K562 (cell line): ENCODE measurements around the gene CLCNKA. TPM values are rescaled to one million over a fixed set of nuclear protein-coding genes. Genes with fewer than 3 reads are reported as not detected.

ENCODE experiments used
- ATF3 ChIP-seq, 2 experiments: fragments of 450-650 bp in 1 of 2; sonication (generic) in 1 of 2; formaldehyde crosslinking in 1 of 2; IDR thresholded peaks in 1 of 2; conservative IDR thresholded peaks in 1 of 2; 2 replicates each; pipeline versions ENCODE4 v1.6.1 to v1.8.1; 2016 to 2023; ENCODE audit warnings: mild to moderate bottlenecking in 2 of 2, moderate library complexity in 2 of 2, inconsistent platforms in 1 of 2, missing genetic modification reagents in 1 of 2
- CBX8 ChIP-seq: fragments of 200-600 bp; sonication (generic); IDR thresholded peaks from 2 replicates; pipeline ENCODE4 v1.6.1; 2012; ENCODE audit warnings: borderline replicate concordance, mixed run types, low read depth, mild to moderate bottlenecking, moderate library complexity, mixed read lengths, low read length, control low read depth, inconsistent platforms; ENCODE audit not compliant: poor library complexity, severe bottlenecking; ENCODE audit errors: extremely low read depth
- CREM ChIP-seq: IDR thresholded peaks from 2 replicates; pipeline ENCODE4 v1.6.1; 2014; ENCODE audit warnings: antibody characterized with exemption, low read depth
- HLTF ChIP-seq: fragments of 450-650 bp; IDR thresholded peaks from 2 replicates; pipeline ENCODE4 v1.6.1; 2016
- IFI16 ChIP-seq: fragments of 250-450 bp; sonication (Bioruptor Pico); IDR thresholded peaks from 2 replicates; pipeline ENCODE4 v2.1.2; 2022; ENCODE audit warnings: mild to moderate bottlenecking, inconsistent platforms
- ILF3 ChIP-seq: fragments of 450-650 bp; IDR thresholded peaks from 2 replicates; pipeline ENCODE4 v1.6.1; 2018; ENCODE audit warnings: antibody characterized with exemption, mild to moderate bottlenecking, moderate library complexity, borderline replicate concordance
- IRF9 ChIP-seq: fragments of 450-650 bp; IDR thresholded peaks from 2 replicates; pipeline ENCODE4 v1.6.1; 2016; ENCODE audit warnings: missing biosample characterization, missing genetic modification characterization
- KLF10 ChIP-seq: fragments of 250-450 bp; sonication (Bioruptor Pico); IDR thresholded peaks from 2 replicates; pipeline ENCODE4 v1.6.1; 2021; ENCODE audit warnings: matching md5 sums
- MAZ ChIP-seq, 2 experiments: fragments of 450-650 bp in 1 of 2; sonication (generic) in 1 of 2; formaldehyde crosslinking; IDR thresholded peaks in 1 of 2; conservative IDR thresholded peaks in 1 of 2; 2 replicates each; pipeline versions ENCODE4 v1.4.0 to v1.5.0; 2020; ENCODE audit warnings: mild to moderate bottlenecking in 1 of 2, missing genetic modification reagents in 1 of 2
- MEIS2 ChIP-seq: fragments of 450-650 bp; IDR thresholded peaks from 2 replicates; pipeline ENCODE4 v1.6.1; 2014; ENCODE audit warnings: mild to moderate bottlenecking; ENCODE audit not compliant: partially characterized antibody
- NEUROD1 ChIP-seq: fragments of 150-350 bp; IDR thresholded peaks from 2 replicates; pipeline ENCODE4 v1.6.1; 2014; ENCODE audit warnings: borderline replicate concordance, low read length, low read depth; ENCODE audit not compliant: partially characterized antibody
- NR3C1 ChIP-seq: sonication (generic); formaldehyde crosslinking; IDR thresholded peaks from 2 replicates; pipeline ENCODE4 v1.8.1; 2022; ENCODE audit warnings: missing genetic modification reagents
- RBM25 ChIP-seq: fragments of 200-400 bp; formaldehyde crosslinking; IDR thresholded peaks from 2 replicates; pipeline ENCODE4 v1.6.1; 2018; ENCODE audit warnings: low read length, low read depth, moderate library complexity; ENCODE audit not compliant: severe bottlenecking
- SIN3A ChIP-seq, 2 experiments: fragments of 150-350 bp in 1 of 2; IDR thresholded peaks; 2 replicates each; pipeline ENCODE4 v1.6.1; 2011 to 2016; ENCODE audit warnings: borderline replicate concordance in 2 of 2, low read depth in 2 of 2, low read length in 2 of 2, mild to moderate bottlenecking in 2 of 2, moderate library complexity in 2 of 2; ENCODE audit not compliant: control insufficient read depth in 1 of 2
- SRSF9 ChIP-seq: fragments of 200-400 bp; formaldehyde crosslinking; IDR thresholded peaks from 2 replicates; pipeline ENCODE4 v1.6.1; 2017; ENCODE audit warnings: low read depth, low read length, borderline replicate concordance
- ZNF174 ChIP-seq: fragments of 250-450 bp; sonication (Bioruptor Pico); IDR thresholded peaks from 2 replicates; pipeline ENCODE4 v1.4.0; 2020; ENCODE audit warnings: mild to moderate bottlenecking
- ZSCAN32 ChIP-seq: fragments of 450-650 bp; formaldehyde crosslinking; IDR thresholded peaks from 2 replicates; pipeline ENCODE4 v1.4.0; 2020; ENCODE audit warnings: mild to moderate bottlenecking, moderate library complexity
- polyA plus RNA-seq, 8 experiments: library from polyadenylated mRNA; depleted of rRNA in 4 of 8; stranded (reverse) in 5 of 8; unstranded in 3 of 8; fragments of >200 nt; fragmentation: Nextera tagmentation in 2 of 8; fragmentation: Illumina TruSeq in 1 of 8; extraction: Ambion mirVana in 2 of 8; extraction: Trizol in 1 of 8; gene quantifications; 2 replicates each; pipeline versions ENCODE4 v1.2.1 to v1.2.3, GENCODE V29; 2011 to 2014; ENCODE audit warnings: inconsistent platforms in 1 of 8, missing spikeins in 1 of 8
- total RNA-seq, 7 experiments: library from RNA; depleted of rRNA in 6 of 7; stranded (reverse); fragments of >200 nt in 6 of 7; fragmentation: Illumina TruSeq in 2 of 7; extraction: Trizol in 2 of 7; gene quantifications; 2 replicates each; pipeline versions ENCODE4 v1.2.1 to v1.2.3, GENCODE V29; 2011 to 2021; ENCODE audit warnings: low replicate concordance in 1 of 7
- TF ChIP-seq, protein P1 (sequence below): fragments of 150-350 bp; conservative IDR thresholded peaks from 2 replicates; pipeline ENCODE4 v1.6.1; 2014; ENCODE audit warnings: low read length
- TF ChIP-seq, protein P2 (sequence below): fragments of 250-450 bp; sonication (Bioruptor Pico); IDR thresholded peaks from 2 replicates; pipeline ENCODE4 v1.5.0; 2020; ENCODE audit warnings: mild to moderate bottlenecking
- TF ChIP-seq, protein P3 (sequence below): IDR thresholded peaks from 2 replicates; pipeline ENCODE4 v1.6.1; 2014; ENCODE audit warnings: antibody characterized with exemption

Gene CLCNKA
- total and polyA plus RNA-seq, 9 of the 15 experiments (the other 6 are each of a cell fraction or from before 2014, with no cell fraction given) = 0.03 to 0.37 (median 0.10) TPM; not detected in 3

DNA sequence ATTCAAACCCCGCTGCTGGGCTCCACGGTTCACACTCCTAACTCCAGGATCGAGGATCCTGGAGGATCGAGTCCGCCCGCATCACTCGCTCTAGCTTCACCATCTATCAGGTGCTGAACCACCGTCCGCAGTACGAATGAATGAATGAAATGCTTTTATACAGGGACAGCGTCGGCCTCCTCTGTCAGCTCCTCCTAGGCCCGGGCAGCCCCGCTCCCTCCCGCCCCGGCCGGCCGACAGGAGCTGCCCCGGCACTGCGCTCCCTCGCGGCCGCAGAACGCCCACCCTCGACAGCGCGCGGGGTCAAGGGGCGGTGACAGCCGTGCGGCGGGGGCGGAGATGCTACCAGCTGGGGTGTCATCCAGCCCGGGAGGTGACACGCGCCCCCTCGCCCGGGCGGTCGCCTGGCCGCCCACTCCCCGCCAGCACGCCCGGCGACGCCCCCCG is 46.5 kb upstream of the CLCNKA start (continued):
- no peak for TF ChIP-seq MEIS2
- TF ChIP-seq NEUROD1 = peak; percentile 2
- no peak for TF ChIP-seq IRF9 (tag)
- TF ChIP-seq, protein P1, sequence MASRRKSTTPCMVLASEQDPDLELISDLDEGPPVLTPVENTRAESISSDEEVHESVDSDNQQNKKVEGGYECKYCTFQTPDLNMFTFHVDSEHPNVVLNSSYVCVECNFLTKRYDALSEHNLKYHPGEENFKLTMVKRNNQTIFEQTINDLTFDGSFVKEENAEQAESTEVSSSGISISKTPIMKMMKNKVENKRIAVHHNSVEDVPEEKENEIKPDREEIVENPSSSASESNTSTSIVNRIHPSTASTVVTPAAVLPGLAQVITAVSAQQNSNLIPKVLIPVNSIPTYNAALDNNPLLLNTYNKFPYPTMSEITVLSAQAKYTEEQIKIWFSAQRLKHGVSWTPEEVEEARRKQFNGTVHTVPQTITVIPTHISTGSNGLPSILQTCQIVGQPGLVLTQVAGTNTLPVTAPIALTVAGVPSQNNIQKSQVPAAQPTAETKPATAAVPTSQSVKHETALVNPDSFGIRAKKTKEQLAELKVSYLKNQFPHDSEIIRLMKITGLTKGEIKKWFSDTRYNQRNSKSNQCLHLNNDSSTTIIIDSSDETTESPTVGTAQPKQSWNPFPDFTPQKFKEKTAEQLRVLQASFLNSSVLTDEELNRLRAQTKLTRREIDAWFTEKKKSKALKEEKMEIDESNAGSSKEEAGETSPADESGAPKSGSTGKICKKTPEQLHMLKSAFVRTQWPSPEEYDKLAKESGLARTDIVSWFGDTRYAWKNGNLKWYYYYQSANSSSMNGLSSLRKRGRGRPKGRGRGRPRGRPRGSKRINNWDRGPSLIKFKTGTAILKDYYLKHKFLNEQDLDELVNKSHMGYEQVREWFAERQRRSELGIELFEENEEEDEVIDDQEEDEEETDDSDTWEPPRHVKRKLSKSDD = no peak
- TF ChIP-seq, protein P2, sequence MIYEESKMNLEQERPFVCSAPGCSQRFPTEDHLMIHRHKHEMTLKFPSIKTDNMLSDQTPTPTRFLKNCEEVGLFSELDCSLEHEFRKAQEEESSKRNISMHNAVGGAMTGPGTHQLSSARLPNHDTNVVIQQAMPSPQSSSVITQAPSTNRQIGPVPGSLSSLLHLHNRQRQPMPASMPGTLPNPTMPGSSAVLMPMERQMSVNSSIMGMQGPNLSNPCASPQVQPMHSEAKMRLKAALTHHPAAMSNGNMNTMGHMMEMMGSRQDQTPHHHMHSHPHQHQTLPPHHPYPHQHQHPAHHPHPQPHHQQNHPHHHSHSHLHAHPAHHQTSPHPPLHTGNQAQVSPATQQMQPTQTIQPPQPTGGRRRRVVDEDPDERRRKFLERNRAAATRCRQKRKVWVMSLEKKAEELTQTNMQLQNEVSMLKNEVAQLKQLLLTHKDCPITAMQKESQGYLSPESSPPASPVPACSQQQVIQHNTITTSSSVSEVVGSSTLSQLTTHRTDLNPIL (CRISPR knock-in tag) = no peak
- no peak for TF ChIP-seq SRSF9
- no peak for TF ChIP-seq ILF3
- peak; percentile 77 for TF ChIP-seq CREM
- peak in 1 of 2 experiments; percentile 97; a peak in 3 of 4 replicates for TF ChIP-seq SIN3A (IDR thresholded peaks at IDR 0.05; ENCODE audit: borderline replicate concordance in 2 of 2, control insufficient read depth in 1 of 2, low read depth in 2 of 2, low read length in 2 of 2)
- TF ChIP-seq NR3C1 (CRISPR knock-in tag) = 0 out of 2 replicates have a peak, but pooled peaks have one; percentile 62
- peak; percentile 44 to 72; a peak in 2 of 4 replicates for TF ChIP-seq MAZ (CRISPR knock-in tag; conservative IDR thresholded peaks at IDR 0.05 in 1 of 2, IDR thresholded peaks at IDR 0.05 in 1 of 2)
- no peak for TF ChIP-seq ZSCAN32 (CRISPR knock-in tag)
- TF ChIP-seq RBM25 = no peak
- no peak for TF ChIP-seq IFI16 (CRISPR knock-in tag)
- TF ChIP-seq, protein P3, sequence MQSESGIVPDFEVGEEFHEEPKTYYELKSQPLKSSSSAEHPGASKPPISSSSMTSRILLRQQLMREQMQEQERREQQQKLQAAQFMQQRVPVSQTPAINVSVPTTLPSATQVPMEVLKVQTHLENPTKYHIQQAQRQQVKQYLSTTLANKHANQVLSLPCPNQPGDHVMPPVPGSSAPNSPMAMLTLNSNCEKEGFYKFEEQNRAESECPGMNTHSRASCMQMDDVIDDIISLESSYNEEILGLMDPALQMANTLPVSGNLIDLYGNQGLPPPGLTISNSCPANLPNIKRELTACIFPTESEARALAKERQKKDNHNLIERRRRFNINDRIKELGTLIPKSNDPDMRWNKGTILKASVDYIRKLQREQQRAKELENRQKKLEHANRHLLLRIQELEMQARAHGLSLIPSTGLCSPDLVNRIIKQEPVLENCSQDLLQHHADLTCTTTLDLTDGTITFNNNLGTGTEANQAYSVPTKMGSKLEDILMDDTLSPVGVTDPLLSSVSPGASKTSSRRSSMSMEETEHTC = peak; percentile 16; the same call in 1 of the 2 replicates
- TF ChIP-seq CBX8 = no peak
- no peak for TF ChIP-seq ATF3 (IDR thresholded peaks at IDR 0.05)
- TF ChIP-seq ATF3 (CRISPR knock-in tag; conservative IDR thresholded peaks at IDR 0.05) = no peak
- no peak for TF ChIP-seq KLF10 (CRISPR knock-in tag)
- no peak for TF ChIP-seq HLTF
- no peak for TF ChIP-seq ZNF174 (CRISPR knock-in tag)
